Measurements from ENCODE around the gene PDIA6. TPM values are rescaled to one million over a fixed set of nuclear protein-coding genes. Genes with fewer than 3 reads are reported as not detected.

Gene PDIA6
- total RNA-seq, 2 experiments from 2014 or later, result 146 to 150 TPM

DNA sequence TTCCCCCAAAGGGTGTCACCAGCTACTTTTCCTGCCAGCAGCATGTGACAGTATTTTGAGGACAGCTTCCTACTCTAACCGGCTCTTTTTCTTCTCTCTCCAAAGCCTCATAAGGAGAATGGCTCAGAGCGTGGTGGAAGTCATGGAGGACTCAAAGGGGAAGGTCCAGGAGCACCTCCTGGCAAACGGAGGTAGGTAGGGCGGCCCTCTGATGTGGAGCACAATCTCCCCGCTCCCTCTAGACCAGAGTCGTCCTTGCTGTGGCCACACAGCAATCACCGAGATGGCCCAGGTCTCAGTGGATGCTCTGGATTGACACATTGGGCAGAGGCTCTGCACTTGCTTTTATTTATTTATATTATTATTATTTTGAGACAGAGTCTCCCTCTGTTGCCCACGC lies 58.7 kb downstream of the PDIA6 start:
- Mint-ChIP-seq H3K27me3 (peaks cover 4% of the 10 kb centered on the region), H3K9me3 (no peaks in the 10 kb centered on the region), H3K27ac (no peak overlapping the region), H3K4me1 (ENCODE audit: low read depth) (no peaks in the 10 kb centered on the region), H3K36me3 (ENCODE audit: low read depth) (no peaks in the 10 kb centered on the region), H3K4me3 (no peak overlapping the region)
- DNase-seq (no peak), ATAC-seq (no peak)
- intact Hi-C loops (cut with micrococcal nuclease), result no loop called here
- ChIA-PET POLR2A (interaction anchor here (0.7 to 1.5 kb wide), 2 partner anchors 10 to 85 kb away, joined by 3 read pairs; no protein-coding TSS in a partner anchor), CTCF (no interaction called here)
- TF ChIP-seq, protein P1, sequence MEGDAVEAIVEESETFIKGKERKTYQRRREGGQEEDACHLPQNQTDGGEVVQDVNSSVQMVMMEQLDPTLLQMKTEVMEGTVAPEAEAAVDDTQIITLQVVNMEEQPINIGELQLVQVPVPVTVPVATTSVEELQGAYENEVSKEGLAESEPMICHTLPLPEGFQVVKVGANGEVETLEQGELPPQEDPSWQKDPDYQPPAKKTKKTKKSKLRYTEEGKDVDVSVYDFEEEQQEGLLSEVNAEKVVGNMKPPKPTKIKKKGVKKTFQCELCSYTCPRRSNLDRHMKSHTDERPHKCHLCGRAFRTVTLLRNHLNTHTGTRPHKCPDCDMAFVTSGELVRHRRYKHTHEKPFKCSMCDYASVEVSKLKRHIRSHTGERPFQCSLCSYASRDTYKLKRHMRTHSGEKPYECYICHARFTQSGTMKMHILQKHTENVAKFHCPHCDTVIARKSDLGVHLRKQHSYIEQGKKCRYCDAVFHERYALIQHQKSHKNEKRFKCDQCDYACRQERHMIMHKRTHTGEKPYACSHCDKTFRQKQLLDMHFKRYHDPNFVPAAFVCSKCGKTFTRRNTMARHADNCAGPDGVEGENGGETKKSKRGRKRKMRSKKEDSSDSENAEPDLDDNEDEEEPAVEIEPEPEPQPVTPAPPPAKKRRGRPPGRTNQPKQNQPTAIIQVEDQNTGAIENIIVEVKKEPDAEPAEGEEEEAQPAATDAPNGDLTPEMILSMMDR (IDR thresholded peaks at IDR 0.05), result no peak

DNA sequence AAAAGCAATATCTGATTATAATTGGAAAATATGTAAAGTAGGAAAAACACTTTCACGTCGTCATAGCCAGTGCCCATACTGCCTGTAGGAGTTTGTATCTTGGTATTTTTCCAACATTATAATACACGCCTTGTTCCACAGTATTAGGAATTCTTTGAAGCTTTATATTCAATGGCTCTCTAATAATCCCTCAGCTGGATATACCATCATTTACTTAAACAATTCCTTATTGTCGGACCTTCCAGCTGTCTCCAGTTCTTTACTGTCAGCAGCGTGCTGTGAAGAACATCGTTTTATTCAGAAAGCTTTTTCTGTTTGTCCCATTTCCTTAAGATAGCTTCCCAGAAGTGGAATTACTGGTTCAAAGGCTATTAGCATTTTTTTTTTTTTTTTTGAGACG lies 59.4 kb downstream of the PDIA6 start:
- intact Hi-C loops (cut with micrococcal nuclease), result no loop called here
- Mint-ChIP-seq H3K27me3 (peaks cover 4% of the 10 kb centered on the region), H3K36me3 (ENCODE audit: low read depth) (no peaks in the 10 kb centered on the region), H3K9me3 (no peaks in the 10 kb centered on the region), H3K27ac (no peak overlapping the region), H3K4me1 (ENCODE audit: low read depth) (no peaks in the 10 kb centered on the region), H3K4me3 (no peak overlapping the region)
- TF ChIP-seq, protein P1 (IDR thresholded peaks at IDR 0.05), result no peak
- CTCF ChIA-PET, result no interaction called here
- ATAC-seq (no peak), DNase-seq (no peak)
- POLR2A ChIA-PET, result interaction anchor here (0.7 to 1.5 kb wide), 2 partner anchors 9 to 86 kb away, joined by 3 read pairs; no protein-coding TSS in a partner anchor

DNA sequence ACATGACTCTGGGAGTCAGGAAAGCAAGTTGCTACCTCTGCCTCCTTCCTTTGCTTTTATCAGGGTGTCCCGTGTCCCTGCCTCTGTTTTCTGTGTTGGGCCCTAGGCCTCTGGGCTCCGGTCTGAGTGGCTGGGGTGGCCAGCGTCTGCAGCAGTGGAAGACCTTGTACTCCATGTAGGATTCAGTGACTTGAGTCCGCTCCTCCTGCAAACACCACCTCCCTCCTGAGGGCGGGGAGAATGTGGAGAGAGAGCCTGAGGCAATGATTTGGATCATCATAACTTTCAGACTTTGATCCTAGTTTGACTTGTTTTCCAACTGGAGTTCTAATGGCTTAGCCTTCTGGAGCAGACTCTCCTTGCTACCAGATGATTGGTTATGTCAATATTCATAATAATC lies 60.3 kb downstream of the PDIA6 start:
- TF ChIP-seq, protein P1 (IDR thresholded peaks at IDR 0.05), result no peak
- ATAC-seq, result no peak
- H3K36me3 Mint-ChIP-seq (ENCODE audit: low read depth), result no peaks in the 10 kb centered on the region
- POLR2A ChIA-PET, result interaction anchor here (1.5 kb wide), 1 partner anchor 9 kb away, joined by 3 read pairs; no protein-coding TSS in a partner anchor
- CTCF ChIA-PET, result no interaction called here
- H3K4me1 Mint-ChIP-seq (ENCODE audit: low read depth), result peaks cover under 1% of the 10 kb centered on the region
- peaks cover 4% of the 10 kb centered on the region for H3K27me3 Mint-ChIP-seq
- no peak for DNase-seq
- intact Hi-C loops (cut with micrococcal nuclease), result no loop called here
- no peak overlapping the region for H3K27ac Mint-ChIP-seq
- no peaks in the 10 kb centered on the region for H3K9me3 Mint-ChIP-seq
- H3K4me3 Mint-ChIP-seq, result no peak overlapping the region

DNA sequence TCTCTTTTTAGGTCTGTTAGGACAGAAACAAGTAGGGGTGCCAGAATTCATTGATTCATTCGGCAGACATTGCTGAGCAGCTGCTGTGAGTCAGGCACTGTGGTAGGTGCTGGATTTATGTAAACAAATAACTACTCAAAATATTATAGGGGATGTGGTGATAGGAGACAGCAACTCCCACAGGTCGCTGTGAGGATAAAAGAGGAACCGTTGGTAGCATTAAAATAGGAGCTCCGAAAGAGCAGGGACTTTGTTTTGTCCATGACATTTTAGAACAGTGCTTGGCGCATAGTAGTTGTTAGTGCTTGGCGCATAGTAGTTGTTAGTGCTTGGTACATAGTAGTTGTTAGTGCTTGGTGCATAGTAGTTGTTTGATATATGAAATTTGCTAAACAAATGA lies 62.0 kb downstream of the PDIA6 start:
- ChIA-PET CTCF (no interaction called here), POLR2A (interaction anchor here (0.9 kb wide), 1 partner anchor 15 kb away, joined by 3 read pairs; no protein-coding TSS in a partner anchor)
- peaks cover 5% of the 10 kb centered on the region for H3K4me1 Mint-ChIP-seq (ENCODE audit: low read depth)

DNA sequence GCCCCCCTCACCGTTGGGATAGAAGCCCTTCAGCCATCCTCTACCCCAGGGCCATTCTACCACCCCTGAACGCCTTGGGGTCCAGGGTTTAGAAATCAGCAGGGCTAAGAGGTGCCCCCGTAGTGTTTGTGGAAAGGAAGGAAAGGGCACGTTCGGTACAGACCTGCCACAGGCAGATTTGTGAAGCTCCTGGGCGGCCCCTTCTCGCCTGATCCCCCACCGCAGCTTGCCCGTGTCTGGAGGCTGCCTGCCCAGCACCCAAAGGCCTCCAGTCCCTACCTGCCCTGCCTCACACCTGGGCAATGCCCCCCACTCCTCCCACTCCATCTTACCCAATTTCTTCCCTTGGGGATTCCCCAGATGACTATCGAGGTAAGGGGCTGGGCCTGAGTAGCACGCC lies 69.9 kb downstream of the PDIA6 start:
- ChIA-PET POLR2A (no interaction called here), CTCF (no interaction called here)
- TF ChIP-seq, protein P1 (IDR thresholded peaks at IDR 0.05), result no peak
- no peak overlapping the region for H3K27ac Mint-ChIP-seq
- no peak for DNase-seq
- no peak overlapping the region for H3K4me3 Mint-ChIP-seq
- H3K9me3 Mint-ChIP-seq, result no peaks in the 10 kb centered on the region
- ATAC-seq, result no peak
- peaks cover 3% of the 10 kb centered on the region for H3K27me3 Mint-ChIP-seq
- H3K4me1 Mint-ChIP-seq (ENCODE audit: low read depth), result peaks cover 12% of the 10 kb centered on the region
- intact Hi-C loops (cut with micrococcal nuclease), result no loop called here
- H3K36me3 Mint-ChIP-seq (ENCODE audit: low read depth), result no peaks in the 10 kb centered on the region

More for the DNA sequence above, 62.0 kb downstream of the PDIA6 start:
- no peaks in the 10 kb centered on the region for H3K9me3 Mint-ChIP-seq
- ATAC-seq (no peak), DNase-seq (no peak)
- TF ChIP-seq, protein P1 (IDR thresholded peaks at IDR 0.05), result no peak
- peaks cover 4% of the 10 kb centered on the region for H3K27me3 Mint-ChIP-seq
- no peaks in the 10 kb centered on the region for H3K36me3 Mint-ChIP-seq (ENCODE audit: low read depth)
- intact Hi-C loops (cut with micrococcal nuclease), result no loop called here
- no peak overlapping the region for H3K4me3 Mint-ChIP-seq
- no peak overlapping the region for H3K27ac Mint-ChIP-seq
